Sigmoid colon (tissue), 7 donors: ENCODE measurements around the gene UBE3C. TPM values are rescaled to one million over a fixed set of nuclear protein-coding genes. Genes with fewer than 3 reads are reported as not detected.

Source experiments
- DNase-seq: peaks from one replicate; pipeline ENCODE4 v3.0.0-alpha.2; 2019
- H3K27ac ChIP-seq, 4 donors: fragments of 200-600 bp; sonication (generic); one replicate each; pipeline ENCODE4 v1.5.1; 2016 to 2019; ENCODE audit warnings: mild to moderate bottlenecking in 1 of 4
- H3K27me3 ChIP-seq, 3 donors: fragments of 200-600 bp; sonication (generic); one replicate each; pipeline ENCODE4 v1.5.1; 2019; ENCODE audit warnings: mild to moderate bottlenecking in 1 of 3
- H3K36me3 ChIP-seq, 4 donors: fragments of 200-600 bp; sonication (generic); one replicate each; pipeline ENCODE4 v1.5.1; 2016 to 2019
- H3K4me1 ChIP-seq, 4 donors: fragments of 200-600 bp; sonication (generic); one replicate each; pipeline ENCODE4 v1.5.1; 2017 to 2019
- H3K4me3 ChIP-seq, 4 donors: fragments of 200-600 bp; sonication (generic); one replicate each; pipeline ENCODE4 v1.5.1; 2017 to 2019; ENCODE audit warnings: mild to moderate bottlenecking in 2 of 4, moderate library complexity in 1 of 4
- H3K9me3 ChIP-seq, 4 donors: fragments of 200-600 bp in 3 of 4; sonication (generic) in 3 of 4; one replicate each; pipeline versions ENCODE4 v1.5.1 to v1.6.1; 2013 to 2019
- EP300 ChIP-seq, 4 donors: sonication (generic); formaldehyde crosslinking; IDR thresholded peaks; one replicate each; pipeline ENCODE4 v1.6.1; 2017; ENCODE audit warnings: antibody characterized with exemption in 4 of 4
- POLR2A ChIP-seq, 2 donors: fragments of 450-650 bp; IDR thresholded peaks; one replicate each; pipeline ENCODE4 v1.6.1; 2016; ENCODE audit warnings: antibody characterized with exemption in 2 of 2, mild to moderate bottlenecking in 2 of 2, moderate library complexity in 2 of 2
- POLR2AphosphoS5 ChIP-seq, 4 donors: sonication (generic); formaldehyde crosslinking; IDR thresholded peaks; one replicate each; pipeline ENCODE4 v1.6.1; 2017; ENCODE audit warnings: antibody characterized with exemption in 4 of 4
- WGBS, 2 donors: extraction: QIAGEN DNeasy Blood & Tissue Kit; methylation state at CpG; one replicate each; pipeline ENCODE4 v1.1.7; 2013; 5-methylcytosine and 5-hydroxymethylcytosine counted together
- intact Hi-C: fragments of 100-400 bp; cut with DNase I; formaldehyde crosslinking; loops from one replicate; pipeline ENCODE4 v1.15.1; 2023
- polyA plus RNA-seq, 3 donors: library from polyadenylated mRNA; stranded (reverse); fragments of 200-250 nt; gene quantifications; one replicate each; pipeline ENCODE4 v1.2.3, GENCODE V29; 2013
- total RNA-seq, 4 donors: library from RNA; depleted of rRNA; stranded (reverse); fragments of >200 nt; gene quantifications; one replicate each; pipeline ENCODE4 v1.1.0, GENCODE V29; 2016
- TF ChIP-seq, protein P1 (sequence below), 4 experiments: fragments of 450-650 bp in 3 of 4; fragments of 200-600 bp in 1 of 4; IDR thresholded peaks; one replicate each; pipeline ENCODE4 v1.5.1; 2016 to 2019; ENCODE audit warnings: antibody characterized with exemption in 4 of 4, mild to moderate bottlenecking in 3 of 4, moderate library complexity in 2 of 4
- donor health status: healthy with polysubstance abuse.
- donor health status: Bipolar disorder and iron deficiency.
- donor health status: healthy.

Gene UBE3C
- 10 to 100 TPM; 55.7 to 84.2 (median 70.5) TPM for total RNA-seq
- polyA plus RNA-seq, result 10 to 100 TPM; 21.0 to 32.6 (median 31.1) TPM

DNA sequence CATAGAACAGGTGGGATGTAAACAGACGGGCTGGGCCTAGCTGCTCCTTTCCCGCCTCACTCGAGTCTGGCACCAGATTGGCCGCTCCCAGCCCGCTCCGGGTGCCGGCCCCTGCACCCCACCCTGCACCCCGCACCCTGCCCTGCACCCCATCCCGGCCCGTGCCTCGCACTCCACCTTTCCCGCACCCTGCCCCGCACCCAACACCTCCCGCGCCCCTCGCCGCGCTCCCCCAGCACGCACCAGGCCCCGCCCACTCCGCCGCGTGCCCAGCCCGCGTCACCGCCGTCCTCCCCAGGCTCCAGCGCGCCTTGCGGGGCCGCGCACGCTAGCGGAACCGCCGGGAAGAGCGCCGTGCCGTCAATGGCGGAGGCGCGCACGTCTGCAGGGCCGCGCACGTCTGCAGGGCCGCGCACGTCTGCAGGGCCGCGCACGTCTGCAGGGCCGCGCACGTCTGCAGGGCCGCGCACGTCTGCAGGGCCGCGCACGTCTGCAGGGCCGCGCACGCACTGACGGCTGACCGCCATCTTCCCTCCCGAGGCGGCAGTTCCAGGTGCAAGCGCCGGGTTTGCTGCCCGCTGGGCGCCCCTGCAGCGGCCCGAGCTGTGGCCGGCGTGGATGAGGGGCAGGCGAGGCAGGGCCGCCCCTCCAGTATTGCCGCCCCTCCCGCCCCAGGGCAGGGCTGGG lies at the start of gene UBE3C:
Gene UBE3C (plus strand): TSS at position 503 of the 687 bp plus-strand sequence. CDS start 347 bp downstream, outside the sequence.
- TF ChIP-seq POLR2AphosphoS5 (IDR thresholded peaks at IDR 0.05) (peak; percentile 60 to 83 (median 72)), POLR2A (IDR thresholded peaks at IDR 0.05) (peak in 1 of 2 donors; percentile 13), EP300 (IDR thresholded peaks at IDR 0.05) (no peak)
- TF ChIP-seq, protein P1, sequence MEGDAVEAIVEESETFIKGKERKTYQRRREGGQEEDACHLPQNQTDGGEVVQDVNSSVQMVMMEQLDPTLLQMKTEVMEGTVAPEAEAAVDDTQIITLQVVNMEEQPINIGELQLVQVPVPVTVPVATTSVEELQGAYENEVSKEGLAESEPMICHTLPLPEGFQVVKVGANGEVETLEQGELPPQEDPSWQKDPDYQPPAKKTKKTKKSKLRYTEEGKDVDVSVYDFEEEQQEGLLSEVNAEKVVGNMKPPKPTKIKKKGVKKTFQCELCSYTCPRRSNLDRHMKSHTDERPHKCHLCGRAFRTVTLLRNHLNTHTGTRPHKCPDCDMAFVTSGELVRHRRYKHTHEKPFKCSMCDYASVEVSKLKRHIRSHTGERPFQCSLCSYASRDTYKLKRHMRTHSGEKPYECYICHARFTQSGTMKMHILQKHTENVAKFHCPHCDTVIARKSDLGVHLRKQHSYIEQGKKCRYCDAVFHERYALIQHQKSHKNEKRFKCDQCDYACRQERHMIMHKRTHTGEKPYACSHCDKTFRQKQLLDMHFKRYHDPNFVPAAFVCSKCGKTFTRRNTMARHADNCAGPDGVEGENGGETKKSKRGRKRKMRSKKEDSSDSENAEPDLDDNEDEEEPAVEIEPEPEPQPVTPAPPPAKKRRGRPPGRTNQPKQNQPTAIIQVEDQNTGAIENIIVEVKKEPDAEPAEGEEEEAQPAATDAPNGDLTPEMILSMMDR (IDR thresholded peaks at IDR 0.05), result no peak
- intact Hi-C loops, result loop anchor here (5.0 to 10.0 kb wide), 3 partner anchors 134 to 196 kb away; partner anchors contain the start of genes DNAJB6 and NOM1
- Histone ChIP-seq H3K27me3 (no peaks in the 10 kb centered on the region), H3K4me1 (peaks cover 0 to 34% (median 25%) of the 10 kb centered on the region in 4 donors), H3K36me3 (peaks cover 0 to 7% (median 0%) of the 10 kb centered on the region in 4 donors), H3K9me3 (no peaks in the 10 kb centered on the region), H3K27ac (peak within 1 kb of the TSS; percentile 88 to 94 (median 90)), H3K4me3 (peak within 1 kb of the TSS; percentile 61 to 80 (median 72))
- 1% methylated on average over 80 of the region's 80 CpGs for WGBS, 2 donors
- DNase-seq, result peak; percentile 93

DNA sequence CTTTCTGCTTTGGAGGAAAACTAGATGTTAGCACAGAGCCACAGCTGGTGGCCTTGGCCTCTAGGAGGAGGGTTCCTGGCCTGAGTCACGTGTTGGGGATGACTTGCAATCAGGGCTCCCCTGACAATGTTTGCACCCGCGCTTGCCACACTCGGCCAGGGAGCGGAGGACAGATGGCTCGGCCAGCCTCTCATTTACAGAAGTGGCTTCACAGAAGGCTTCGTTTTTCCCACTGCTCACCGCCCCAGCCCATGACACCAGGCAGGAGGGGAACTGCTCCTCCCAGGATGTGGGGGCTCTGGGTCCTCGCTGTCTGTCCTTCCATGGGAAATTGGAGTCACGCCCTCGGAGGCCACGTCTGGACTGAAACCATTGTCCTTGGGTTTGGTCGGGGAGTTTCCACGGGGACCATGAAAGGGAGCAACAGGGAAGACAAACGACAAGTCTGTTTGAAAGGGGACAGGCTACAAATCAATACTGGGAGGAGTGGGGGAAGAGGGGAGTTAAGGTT lies 49.6 kb upstream of the UBE3C start:
- no peak overlapping the region for H3K4me3 ChIP-seq

DNA sequence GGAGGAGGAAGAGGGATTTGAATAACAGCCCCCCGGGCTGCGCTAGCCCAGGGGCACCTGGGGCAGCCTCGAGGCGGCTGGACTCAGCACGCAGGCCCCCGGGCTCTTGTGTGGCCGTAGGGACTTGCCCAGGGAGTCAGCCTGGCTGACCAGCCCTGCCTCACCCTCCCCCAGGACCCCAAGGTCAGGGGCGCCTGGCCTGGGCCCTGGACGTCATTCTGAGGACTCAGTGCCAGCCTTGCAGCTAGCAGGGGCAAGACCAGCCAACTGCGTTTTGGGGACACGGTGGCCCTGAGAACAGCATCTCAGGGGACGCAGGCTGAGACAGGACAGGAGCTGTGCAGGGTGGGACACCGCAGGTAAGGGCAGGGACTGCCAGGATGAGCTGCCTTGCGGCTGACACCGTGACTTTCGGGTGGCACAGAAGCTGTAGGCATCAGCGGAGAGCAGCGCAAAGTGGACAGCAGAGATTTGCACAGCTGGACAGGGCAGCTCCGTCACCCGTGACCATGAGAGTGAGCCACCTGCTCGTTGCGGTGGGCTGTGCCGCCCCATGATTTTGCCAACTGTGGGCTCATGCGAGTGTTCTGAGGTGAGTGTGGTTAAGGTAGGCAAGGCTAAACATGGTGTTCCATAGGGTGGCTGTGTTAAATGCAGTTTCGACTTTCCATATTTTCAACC lies 48.1 kb upstream of the UBE3C start:
- H3K27me3 ChIP-seq, result peaks cover 0 to 29% (median 0%) of the 10 kb centered on the region in 3 donors
- H3K36me3 ChIP-seq, result no peaks in the 10 kb centered on the region
- TF ChIP-seq POLR2A (IDR thresholded peaks at IDR 0.05) (no peak), EP300 (IDR thresholded peaks at IDR 0.05) (no peak), POLR2AphosphoS5 (IDR thresholded peaks at IDR 0.05) (no peak)
- TF ChIP-seq, protein P1 (IDR thresholded peaks at IDR 0.05), result no peak
- intact Hi-C loops, result no loop called here
- DNase-seq, result peak; percentile 12
- H3K4me1 ChIP-seq, result no peaks in the 10 kb centered on the region
- 88 to 92% methylated on average over 25 of the region's 25 CpGs for WGBS, 2 donors
- H3K4me3 ChIP-seq, result no peak overlapping the region
- peaks cover 0 to 3% (median 0%) of the 10 kb centered on the region in 4 donors for H3K9me3 ChIP-seq
- no peak overlapping the region for H3K27ac ChIP-seq

More for the DNA sequence above, 49.6 kb upstream of the UBE3C start:
- 50 to 52% methylated on average over 15 of the region's 15 CpGs for WGBS, 2 donors
- peaks cover 0 to 29% (median 0%) of the 10 kb centered on the region in 3 donors for H3K27me3 ChIP-seq
- peaks cover 4 to 12% (median 7%) of the 10 kb centered on the region in 4 donors for H3K9me3 ChIP-seq
- no peak overlapping the region for H3K27ac ChIP-seq
- no peak for DNase-seq
- H3K4me1 ChIP-seq, result no peaks in the 10 kb centered on the region
- TF ChIP-seq POLR2A (IDR thresholded peaks at IDR 0.05), result no peak
- TF ChIP-seq, protein P1 (IDR thresholded peaks at IDR 0.05), result no peak
- no peak for TF ChIP-seq EP300 (IDR thresholded peaks at IDR 0.05)
- TF ChIP-seq POLR2AphosphoS5 (IDR thresholded peaks at IDR 0.05), result no peak
- intact Hi-C loops, result no loop called here
- no peaks in the 10 kb centered on the region for H3K36me3 ChIP-seq

DNA sequence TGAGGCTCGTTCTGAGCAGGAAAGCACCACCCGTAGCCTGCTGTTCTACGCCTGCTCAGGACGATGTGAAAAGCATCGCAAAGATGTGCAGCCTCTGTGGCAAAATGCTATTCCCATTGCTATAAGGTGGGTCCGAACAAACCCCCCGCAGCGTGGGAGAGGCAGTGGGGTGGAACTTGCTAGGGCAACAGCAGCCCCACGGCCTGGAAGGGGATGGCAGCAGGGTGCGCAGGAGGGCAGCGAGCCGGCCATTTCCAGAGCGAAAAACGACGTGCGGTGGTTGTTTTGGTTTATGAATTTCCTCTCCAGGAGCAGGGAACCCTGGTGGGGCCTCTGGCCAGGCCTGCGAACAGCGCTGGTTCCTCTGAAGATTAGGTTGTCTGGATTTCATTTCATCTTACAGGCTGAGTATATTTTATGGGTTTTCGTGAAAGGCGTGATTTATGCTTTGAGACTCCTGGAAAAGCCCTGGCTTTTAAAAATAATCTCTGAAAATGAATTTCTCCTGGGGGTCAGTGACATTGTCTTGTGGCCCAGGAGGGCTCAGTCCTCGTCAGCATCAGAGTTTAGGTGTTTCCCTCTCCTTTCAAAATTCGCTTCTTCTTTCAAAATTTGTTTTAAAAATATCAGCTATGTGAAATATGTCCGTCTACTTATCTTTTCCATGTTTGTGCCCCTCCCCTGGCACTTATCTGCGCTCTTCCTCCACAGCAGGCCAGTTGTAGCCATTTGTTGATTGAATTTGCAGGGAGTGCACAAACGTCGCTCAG lies 42.3 kb upstream of the UBE3C start:
- Histone ChIP-seq H3K4me1 (peaks cover 0 to 4% (median 0%) of the 10 kb centered on the region in 4 donors), H3K9me3 (peaks cover 0 to 3% (median 0%) of the 10 kb centered on the region in 4 donors), H3K27ac (no peak overlapping the region), H3K27me3 (peaks cover 0 to 4% (median 0%) of the 10 kb centered on the region in 3 donors), H3K4me3 (no peak overlapping the region), H3K36me3 (no peaks in the 10 kb centered on the region)
- intact Hi-C loops, result no loop called here
- WGBS, 2 donors, result 45 to 64% methylated on average over 26 of the region's 26 CpGs
- peak; percentile 41 for DNase-seq
- no peak for TF ChIP-seq POLR2A (IDR thresholded peaks at IDR 0.05)
- TF ChIP-seq EP300 (IDR thresholded peaks at IDR 0.05), result no peak
- no peak for TF ChIP-seq POLR2AphosphoS5 (IDR thresholded peaks at IDR 0.05)
- TF ChIP-seq, protein P1 (IDR thresholded peaks at IDR 0.05), result no peak
